Measurements from ENCODE around the gene E2F1. TPM values are rescaled to one million over a fixed set of nuclear protein-coding genes. Genes with fewer than 3 reads are reported as not detected.

E2F1 gene
- total RNA-seq, 4 donors from 2014 or later = 1.8 to 5.0 (median 2.9) TPM

- H3K4me3 ChIP-seq = no peak overlapping the region
- DNase-seq (ENCODE audit: extremely low spot score) = no peak
- no peaks in the 10 kb centered on the region for H3K9me3 ChIP-seq
- H3K27me3 ChIP-seq = no peaks in the 10 kb centered on the region
- H3K4me1 ChIP-seq = peaks cover 25 to 42% (median 39%) of the 10 kb centered on the region in 4 donors
- intact Hi-C loops (cut with DNase I) = loop anchor here (5.0 kb wide), 1 partner anchor 194 kb away; no protein-coding TSS in a partner anchor
- TF ChIP-seq EP300 (IDR thresholded peaks at IDR 0.05) (no peak), POLR2A (IDR thresholded peaks at IDR 0.05; ENCODE audit: low read depth) (no peak), POLR2AphosphoS5 (IDR thresholded peaks at IDR 0.05) (no peak)
- TF ChIP-seq, protein P1, sequence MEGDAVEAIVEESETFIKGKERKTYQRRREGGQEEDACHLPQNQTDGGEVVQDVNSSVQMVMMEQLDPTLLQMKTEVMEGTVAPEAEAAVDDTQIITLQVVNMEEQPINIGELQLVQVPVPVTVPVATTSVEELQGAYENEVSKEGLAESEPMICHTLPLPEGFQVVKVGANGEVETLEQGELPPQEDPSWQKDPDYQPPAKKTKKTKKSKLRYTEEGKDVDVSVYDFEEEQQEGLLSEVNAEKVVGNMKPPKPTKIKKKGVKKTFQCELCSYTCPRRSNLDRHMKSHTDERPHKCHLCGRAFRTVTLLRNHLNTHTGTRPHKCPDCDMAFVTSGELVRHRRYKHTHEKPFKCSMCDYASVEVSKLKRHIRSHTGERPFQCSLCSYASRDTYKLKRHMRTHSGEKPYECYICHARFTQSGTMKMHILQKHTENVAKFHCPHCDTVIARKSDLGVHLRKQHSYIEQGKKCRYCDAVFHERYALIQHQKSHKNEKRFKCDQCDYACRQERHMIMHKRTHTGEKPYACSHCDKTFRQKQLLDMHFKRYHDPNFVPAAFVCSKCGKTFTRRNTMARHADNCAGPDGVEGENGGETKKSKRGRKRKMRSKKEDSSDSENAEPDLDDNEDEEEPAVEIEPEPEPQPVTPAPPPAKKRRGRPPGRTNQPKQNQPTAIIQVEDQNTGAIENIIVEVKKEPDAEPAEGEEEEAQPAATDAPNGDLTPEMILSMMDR (IDR thresholded peaks at IDR 0.05) = no peak
- WGBS = 92% methylated on average over 10 of the region's 10 CpGs
- H3K27ac ChIP-seq (replicated peaks in 1 of 4) = no peak overlapping the region
- H3K36me3 ChIP-seq = peaks cover 0 to 3% (median 0%) of the 10 kb centered on the region in 4 donors
Observed at GRCh38 chr20:33650753-33651561, 35.2 kb downstream of the E2F1 start.

GRCh38 chr20:33650111-33650752 is 36.0 kb downstream of the E2F1 start:
- TF ChIP-seq, protein P1 (IDR thresholded peaks at IDR 0.05) = no peak
- TF ChIP-seq POLR2AphosphoS5 (IDR thresholded peaks at IDR 0.05) = no peak
- no peak for TF ChIP-seq EP300 (IDR thresholded peaks at IDR 0.05)
- no peak for TF ChIP-seq POLR2A (IDR thresholded peaks at IDR 0.05; ENCODE audit: low read depth)
- DNase-seq (ENCODE audit: extremely low spot score) = no peak
- no peak overlapping the region for H3K4me3 ChIP-seq
- H3K36me3 ChIP-seq = peaks cover 4 to 11% (median 5%) of the 10 kb centered on the region in 4 donors
- peaks cover 25 to 42% (median 39%) of the 10 kb centered on the region in 4 donors for H3K4me1 ChIP-seq
- WGBS = 84% methylated on average over 11 of the region's 11 CpGs
- intact Hi-C loops (cut with DNase I) = loop anchor here (5.0 kb wide), 1 partner anchor 193 kb away; no protein-coding TSS in a partner anchor
- no peak overlapping the region for H3K27ac ChIP-seq (replicated peaks in 1 of 4)
- no peaks in the 10 kb centered on the region for H3K9me3 ChIP-seq
- H3K27me3 ChIP-seq = no peaks in the 10 kb centered on the region

DNA sequence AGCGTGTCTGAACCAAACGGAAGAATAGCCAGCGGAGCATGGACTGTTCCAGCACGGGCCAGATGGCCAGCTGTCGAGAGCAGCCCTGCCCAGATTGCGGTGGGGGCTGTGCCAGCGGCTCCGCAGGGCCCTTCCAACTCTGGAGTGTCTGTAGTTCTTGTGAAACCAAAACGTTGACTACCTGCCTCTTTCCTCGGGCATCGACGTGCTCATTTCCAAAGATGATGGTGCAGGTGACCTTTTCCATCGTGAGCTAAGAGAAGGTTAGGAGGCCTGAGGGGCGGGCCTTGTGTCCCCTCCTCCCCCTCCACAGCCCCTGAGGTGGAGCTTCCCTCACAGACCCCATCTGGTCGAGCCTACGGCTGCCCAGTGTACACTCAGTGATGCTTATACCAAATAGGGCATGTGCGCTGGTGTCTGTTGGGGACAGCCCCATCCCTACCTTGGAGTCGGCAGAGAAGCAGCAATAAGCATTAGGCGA is 36.9 kb downstream of the E2F1 start:
- intact Hi-C loops (cut with DNase I) = no loop called here
- 80% methylated on average over 16 of the region's 19 CpGs for WGBS

GRCh38 chr20:33648396-33649004 is 37.7 kb downstream of the E2F1 start:
- Histone ChIP-seq H3K9me3 (no peaks in the 10 kb centered on the region), H3K27ac (replicated peaks in 1 of 4) (no peak overlapping the region), H3K4me1 (peaks cover 20 to 37% (median 34%) of the 10 kb centered on the region in 4 donors), H3K27me3 (no peaks in the 10 kb centered on the region), H3K36me3 (peaks cover 18 to 28% (median 20%) of the 10 kb centered on the region in 4 donors), H3K4me3 (no peak overlapping the region)
- TF ChIP-seq POLR2A (IDR thresholded peaks at IDR 0.05; ENCODE audit: low read depth) (no peak), POLR2AphosphoS5 (IDR thresholded peaks at IDR 0.05) (no peak), EP300 (IDR thresholded peaks at IDR 0.05) (no peak)
- TF ChIP-seq, protein P1 (IDR thresholded peaks at IDR 0.05) = no peak
- 84% methylated on average over 6 of the region's 14 CpGs for WGBS
- no peak for DNase-seq (ENCODE audit: extremely low spot score)
- intact Hi-C loops (cut with DNase I) = no loop called here

More for the DNA sequence above, 36.9 kb downstream of the E2F1 start:
- no peaks in the 10 kb centered on the region for H3K9me3 ChIP-seq
- no peak for TF ChIP-seq POLR2AphosphoS5 (IDR thresholded peaks at IDR 0.05)
- TF ChIP-seq, protein P1 (IDR thresholded peaks at IDR 0.05) = no peak
- no peak for TF ChIP-seq EP300 (IDR thresholded peaks at IDR 0.05)
- no peak for TF ChIP-seq POLR2A (IDR thresholded peaks at IDR 0.05; ENCODE audit: low read depth)
- peaks cover 14 to 21% (median 15%) of the 10 kb centered on the region in 4 donors for H3K36me3 ChIP-seq
- H3K27me3 ChIP-seq = no peaks in the 10 kb centered on the region
- DNase-seq (ENCODE audit: extremely low spot score) = no peak
- no peak overlapping the region for H3K4me3 ChIP-seq
- peak overlapping the region in 1 of 4 donors; percentile 42 for H3K27ac ChIP-seq (replicated peaks in 1 of 4)
- peaks cover 25 to 42% (median 39%) of the 10 kb centered on the region in 4 donors for H3K4me1 ChIP-seq

Data from esophagus muscularis mucosa (tissue), 4 donors.